SK-N-SH (cell line): ENCODE measurements around the gene CENPV. TPM values are rescaled to one million over a fixed set of nuclear protein-coding genes. Genes with fewer than 3 reads are reported as not detected.

Experiments
- CTCF ChIA-PET: fragments of 300-600, 350-600 bp; formaldehyde crosslinking; extraction: SDS; loops from one replicate; lab custom pipeline; 2021; lab: Yijun Ruan, JAX
- POLR2A ChIA-PET: fragments of 350-600 bp; sonication (Branson Sonifier 250); formaldehyde crosslinking; extraction: SDS; loops from one replicate; lab custom pipeline; 2020; ENCODE audit warnings: antibody characterized with exemption, inconsistent platforms; lab: Yijun Ruan, JAX
- DNase-seq: peaks from one replicate; pipeline ENCODE4 v3.0.0; 2012
- H2AFZ ChIP-seq: fragments of 200-600 bp; sonication (generic); 2 replicates; pipeline ENCODE4 v1.8.1; 2016; ENCODE audit warnings: antibody characterized with exemption, mild to moderate bottlenecking, low read depth
- H3F3A ChIP-seq: fragments of 200-600 bp; sonication (generic); replicated peaks from 2 replicates; pipeline ENCODE3; 2016; ENCODE audit warnings: antibody characterized with exemption, mild to moderate bottlenecking; ENCODE audit not compliant: insufficient read depth
- H3K27ac ChIP-seq, 2 experiments: fragments of 200-500 bp in 1 of 2; fragments of 200-600 bp in 1 of 2; sonication (Bioruptor generic) in 1 of 2; sonication (generic), shearing (Covaris generic) in 1 of 2; 2 replicates each; pipeline versions ENCODE4 v1.5.1 to v1.6.1; 2014 to 2016; ENCODE audit warnings: low read depth in 2 of 2, inconsistent platforms in 1 of 2, low read length in 1 of 2, mild to moderate bottlenecking in 1 of 2, mixed read lengths in 1 of 2
- H3K27me3 ChIP-seq: fragments of 200-600 bp; sonication (generic), shearing (Covaris generic); 2 replicates; pipeline ENCODE4 v1.6.1; 2016; ENCODE audit warnings: mixed run types; ENCODE audit not compliant: insufficient read depth
- H3K36me3 ChIP-seq, 2 experiments: fragments of 200-500 bp in 1 of 2; fragments of 200-600 bp in 1 of 2; sonication (Bioruptor generic) in 1 of 2; sonication (generic) in 1 of 2; replicated peaks in 1 of 2; 2 replicates each; pipeline versions ENCODE3 to v1.5.1; 2014 to 2016; ENCODE audit warnings: low read length in 1 of 2, mild to moderate bottlenecking in 1 of 2; ENCODE audit not compliant: insufficient read depth in 2 of 2, control insufficient read depth in 1 of 2
- H3K4me1 ChIP-seq, 2 experiments: fragments of 200-500 bp in 1 of 2; fragments of 200-600 bp in 1 of 2; sonication (Bioruptor generic) in 1 of 2; sonication (generic), shearing (Covaris generic) in 1 of 2; 2 replicates each; pipeline versions ENCODE4 v1.5.1 to v1.6.1; 2014 to 2016; ENCODE audit warnings: low read depth in 1 of 2, low read length in 1 of 2, mixed run types in 1 of 2; ENCODE audit not compliant: insufficient read depth in 2 of 2, control insufficient read depth in 1 of 2
- H3K4me2 ChIP-seq: fragments of 200-600 bp; sonication (generic), shearing (Covaris generic); 2 replicates; pipeline ENCODE4 v1.6.1; 2017; ENCODE audit warnings: mixed run types
- H3K4me3 ChIP-seq, 2 experiments: fragments of 200-500 bp in 1 of 2; fragments of 200-600 bp in 1 of 2; sonication (Bioruptor generic) in 1 of 2; sonication (generic), shearing (Covaris generic) in 1 of 2; 2 replicates each; pipeline versions ENCODE4 v1.5.1 to v1.8.1; 2014 to 2016; ENCODE audit warnings: low read depth in 2 of 2, inconsistent platforms in 1 of 2, low read length in 1 of 2, mild to moderate bottlenecking in 1 of 2, mixed read lengths in 1 of 2, moderate library complexity in 1 of 2
- H3K79me2 ChIP-seq: fragments of 200-600 bp; sonication (generic); 2 replicates; pipeline ENCODE4 v1.8.1; 2017; ENCODE audit warnings: mild to moderate bottlenecking; ENCODE audit not compliant: insufficient read depth
- H3K9ac ChIP-seq: fragments of 200-600 bp; sonication (generic); 2 replicates; pipeline ENCODE4 v1.6.1; 2017; ENCODE audit warnings: mixed run types
- H3K9me2 ChIP-seq: fragments of 200-600 bp; sonication (generic); 2 replicates; pipeline ENCODE4 v1.6.1; 2017; ENCODE audit warnings: mixed run types
- H3K9me3 ChIP-seq: fragments of 200-600 bp; sonication (generic); 2 replicates; pipeline ENCODE4 v1.6.1; 2017; ENCODE audit warnings: mixed run types, mild to moderate bottlenecking, moderate library complexity
- H4K20me1 ChIP-seq: fragments of 200-600 bp; sonication (generic); 2 replicates; pipeline ENCODE4 v1.6.1; 2017; ENCODE audit warnings: mild to moderate bottlenecking, mixed run types; ENCODE audit not compliant: insufficient read depth
- EZH2phosphoT487 ChIP-seq: fragments of 200-600 bp; sonication (generic); IDR thresholded peaks from 2 replicates; pipeline ENCODE4 v1.6.1; 2017; ENCODE audit warnings: low read depth, mixed run types, mild to moderate bottlenecking, antibody characterized with exemption, moderate library complexity, borderline replicate concordance
- FOXJ3 ChIP-seq: sonication (generic); formaldehyde crosslinking; IDR thresholded peaks from 2 replicates; pipeline ENCODE4 v1.5.1; 2020; ENCODE audit warnings: mild to moderate bottlenecking, missing genetic modification reagents
- FOXM1 ChIP-seq: IDR thresholded peaks from 2 replicates; pipeline ENCODE4 v1.4.0; 2012; ENCODE audit warnings: low read depth, mild to moderate bottlenecking
- MXI1 ChIP-seq: IDR thresholded peaks from 2 replicates; pipeline ENCODE4 v1.6.1; 2012; ENCODE audit warnings: mild to moderate bottlenecking, low read depth, low read length, improper control_type of control experiment
- NRF1 ChIP-seq: IDR thresholded peaks from 2 replicates; pipeline ENCODE4 v1.6.1; 2012; ENCODE audit warnings: low read depth, mild to moderate bottlenecking, low read length
- SIN3A ChIP-seq: IDR thresholded peaks from 2 replicates; pipeline ENCODE4 v1.6.1; 2012; ENCODE audit warnings: low read depth, mild to moderate bottlenecking, low read length, moderate library complexity, borderline replicate concordance
- TAF1 ChIP-seq: IDR thresholded peaks from 2 replicates; pipeline ENCODE4 v1.6.1; 2012; ENCODE audit warnings: low read depth, mild to moderate bottlenecking, low read length, moderate library complexity, borderline replicate concordance
- TCF12 ChIP-seq: IDR thresholded peaks from 2 replicates; pipeline ENCODE4 v1.4.0; 2012
- WGBS: methylation state at CpG from one replicate; pipeline ENCODE4 v1.1.6; 2017; ENCODE audit warnings: low lambda C conversion rate; 5-methylcytosine and 5-hydroxymethylcytosine counted together
- polyA plus RNA-seq, 3 experiments: library from polyadenylated mRNA; depleted of rRNA; stranded (reverse); fragments of >200 nt; gene quantifications; 2 replicates each; pipeline ENCODE4 v1.2.3, GENCODE V29; 2012
- TF ChIP-seq, protein P1 (sequence below): IDR thresholded peaks from 2 replicates; pipeline ENCODE4 v1.4.0; 2012; ENCODE audit warnings: low read depth, borderline replicate concordance
- TF ChIP-seq, protein P2 (sequence below): fragments of 150-350 bp; IDR thresholded peaks from 2 replicates; pipeline ENCODE4 v1.6.1; 2016; ENCODE audit warnings: mild to moderate bottlenecking, low read depth, low read length
- TF ChIP-seq, protein P3 (sequence below): IDR thresholded peaks from 2 replicates; pipeline ENCODE4; 2012

The CENPV gene
- polyA plus RNA-seq, 1 of the 3 experiments (the other 2 are of a cell fraction), result 92.3 TPM

DNA sequence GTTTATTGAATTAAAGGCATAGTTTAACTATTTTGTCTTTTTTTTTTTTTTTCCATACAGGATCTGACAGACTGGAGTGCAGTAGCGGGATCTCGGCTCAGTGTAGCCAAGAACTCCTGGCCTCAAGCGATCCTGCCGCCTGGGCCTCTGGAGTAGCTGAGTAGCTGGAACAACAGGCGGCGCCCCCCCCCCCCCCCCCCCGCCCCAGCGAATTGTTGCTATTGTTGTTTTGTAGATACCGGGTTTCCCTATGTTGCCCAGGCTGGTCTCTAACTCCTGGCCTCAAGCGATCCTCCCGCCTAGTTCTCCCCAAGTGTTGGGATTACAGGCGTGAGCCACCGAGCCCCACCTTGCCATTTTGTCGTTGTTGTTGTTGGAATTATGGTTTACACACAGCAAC, 1.3 kb upstream of the CENPV start:
- TF ChIP-seq EZH2phosphoT487 (no peak), FOXJ3 (CRISPR knock-in tag) (no peak), FOXM1 (no peak), SIN3A (no peak), NRF1 (no peak), TCF12 (no peak)
- TF ChIP-seq, protein P1, sequence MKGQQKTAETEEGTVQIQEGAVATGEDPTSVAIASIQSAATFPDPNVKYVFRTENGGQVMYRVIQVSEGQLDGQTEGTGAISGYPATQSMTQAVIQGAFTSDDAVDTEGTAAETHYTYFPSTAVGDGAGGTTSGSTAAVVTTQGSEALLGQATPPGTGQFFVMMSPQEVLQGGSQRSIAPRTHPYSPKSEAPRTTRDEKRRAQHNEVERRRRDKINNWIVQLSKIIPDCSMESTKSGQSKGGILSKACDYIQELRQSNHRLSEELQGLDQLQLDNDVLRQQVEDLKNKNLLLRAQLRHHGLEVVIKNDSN, result no peak
- TF ChIP-seq, protein P2, sequence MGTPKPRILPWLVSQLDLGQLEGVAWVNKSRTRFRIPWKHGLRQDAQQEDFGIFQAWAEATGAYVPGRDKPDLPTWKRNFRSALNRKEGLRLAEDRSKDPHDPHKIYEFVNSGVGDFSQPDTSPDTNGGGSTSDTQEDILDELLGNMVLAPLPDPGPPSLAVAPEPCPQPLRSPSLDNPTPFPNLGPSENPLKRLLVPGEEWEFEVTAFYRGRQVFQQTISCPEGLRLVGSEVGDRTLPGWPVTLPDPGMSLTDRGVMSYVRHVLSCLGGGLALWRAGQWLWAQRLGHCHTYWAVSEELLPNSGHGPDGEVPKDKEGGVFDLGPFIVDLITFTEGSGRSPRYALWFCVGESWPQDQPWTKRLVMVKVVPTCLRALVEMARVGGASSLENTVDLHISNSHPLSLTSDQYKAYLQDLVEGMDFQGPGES, result no peak
- 99% methylated on average over 13 of the region's 14 CpGs for WGBS
- Histone ChIP-seq H3K9ac (no peak overlapping the region), H3K27ac (no peak overlapping the region), H3K79me2 (peaks cover 37% of the 10 kb centered on the region), H3K4me3 (no peak overlapping the region), H4K20me1 (no peaks in the 10 kb centered on the region), H2AFZ (no peak overlapping the region), H3K9me3 (no peaks in the 10 kb centered on the region), H3K4me2 (no peak overlapping the region), H3K9me2 (no peaks in the 10 kb centered on the region), H3K4me1 (no peaks in the 10 kb centered on the region; a peak in 1 of 4 replicates), H3K36me3 (peaks cover 2 to 7% of the 10 kb centered on the region in 2 experiments), H3F3A (peaks cover 12% of the 10 kb centered on the region), H3K27me3 (no peaks in the 10 kb centered on the region)
- CTCF ChIA-PET, result interaction anchor here (0.8 to 8.8 kb wide), 3 partner anchors 10 to 99 kb away, joined by 3 to 94 read pairs (median 3); partner anchors contain the start of gene UBB
- POLR2A ChIA-PET, result no interaction called here
- no peak for DNase-seq

DNA sequence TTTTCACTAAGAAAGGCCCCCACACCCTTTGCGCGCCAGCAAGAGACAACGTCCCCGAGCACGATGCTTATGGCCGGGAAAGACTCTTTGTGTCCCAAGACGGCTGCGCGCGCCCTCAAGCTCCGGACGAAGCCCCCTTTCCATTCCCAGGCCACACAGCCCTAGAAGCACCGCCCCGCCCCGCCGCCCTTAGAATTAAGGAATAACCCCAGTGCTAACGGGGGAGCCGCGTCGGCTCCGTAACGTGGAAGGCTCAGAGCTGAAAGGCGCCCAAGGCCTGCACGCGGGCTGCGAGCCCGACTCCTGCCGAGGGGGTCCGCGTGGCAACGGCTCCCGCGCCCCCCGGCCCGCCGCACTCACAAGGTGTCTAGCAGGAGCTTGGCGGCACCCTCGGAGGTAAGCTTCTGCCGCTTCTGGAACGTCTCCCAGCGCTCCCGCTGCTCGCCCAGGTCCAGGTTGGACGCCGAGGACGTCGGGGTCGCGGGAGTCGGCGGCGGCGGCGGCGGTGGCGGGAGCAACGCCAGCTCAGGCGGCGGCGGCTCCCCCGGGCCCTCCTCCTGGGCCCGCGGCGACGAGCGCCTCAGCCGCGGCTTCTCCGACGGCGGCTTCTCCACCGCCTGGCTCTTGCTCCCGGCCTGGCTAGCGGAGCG, 477 bp downstream of the CENPV start:
- H4K20me1 ChIP-seq, result no peaks in the 10 kb centered on the region
- H3F3A ChIP-seq, result peaks cover 13% of the 10 kb centered on the region
- peak overlapping the region; percentile 93; the same call in 1 of the 2 replicates for H2AFZ ChIP-seq
- peaks cover 17 to 21% of the 10 kb centered on the region in 2 experiments for H3K36me3 ChIP-seq
- DNase-seq, result peak; percentile 72
- H3K9me3 ChIP-seq, result no peaks in the 10 kb centered on the region
- peak overlapping the region; percentile 91 for H3K9ac ChIP-seq
- H3K27me3 ChIP-seq, result no peaks in the 10 kb centered on the region
- peaks cover 39% of the 10 kb centered on the region for H3K79me2 ChIP-seq
- CTCF ChIA-PET, result interaction anchor here (0.6 to 8.8 kb wide), 17 partner anchors 8 to 501 kb away, joined by 3 to 94 read pairs (median 3); partner anchors contain the start of gene UBB
- under 1% methylated on average over 25 of the region's 75 CpGs for WGBS
- H3K4me1 ChIP-seq, result no peaks in the 10 kb centered on the region; a peak in 2 of 4 replicates
- POLR2A ChIA-PET, result interaction anchor here (1.0 to 2.3 kb wide), 6 partner anchors 12 to 183 kb away, joined by 3 to 22 read pairs (median 9); partner anchors contain the start of genes PIGL and UBB
- H3K4me2 ChIP-seq, result peak overlapping the region; percentile 90
- no peaks in the 10 kb centered on the region for H3K9me2 ChIP-seq
- TF ChIP-seq TAF1, result no peak
- peak; percentile 69; the same call in 1 of the 2 replicates for TF ChIP-seq MXI1
- TF ChIP-seq, protein P3, sequence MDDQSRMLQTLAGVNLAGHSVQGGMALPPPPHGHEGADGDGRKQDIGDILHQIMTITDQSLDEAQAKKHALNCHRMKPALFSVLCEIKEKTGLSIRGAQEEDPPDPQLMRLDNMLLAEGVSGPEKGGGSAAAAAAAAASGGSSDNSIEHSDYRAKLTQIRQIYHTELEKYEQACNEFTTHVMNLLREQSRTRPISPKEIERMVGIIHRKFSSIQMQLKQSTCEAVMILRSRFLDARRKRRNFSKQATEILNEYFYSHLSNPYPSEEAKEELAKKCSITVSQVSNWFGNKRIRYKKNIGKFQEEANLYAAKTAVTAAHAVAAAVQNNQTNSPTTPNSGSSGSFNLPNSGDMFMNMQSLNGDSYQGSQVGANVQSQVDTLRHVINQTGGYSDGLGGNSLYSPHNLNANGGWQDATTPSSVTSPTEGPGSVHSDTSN, result no peak
- peak overlapping the region; percentile 65 to 84 for H3K4me3 ChIP-seq
- peak overlapping the region; percentile 79 to 80 for H3K27ac ChIP-seq
